Vagina (tissue), 2 donors: Measurements from ENCODE around the gene PSIP1. TPM values are rescaled to one million over a fixed set of nuclear protein-coding genes. Genes with fewer than 3 reads are reported as not detected.
"Not testable (repeated sequence)": the region's sequence is repeated elsewhere in the genome, so short reads cannot be mapped to it uniquely, and the experiment has no call there.

ENCODE experiments used
- DNase-seq, 2 donors: peaks; one replicate each; pipeline ENCODE4 v3.0.0-alpha.2; 2017; ENCODE audit errors: extremely low spot score in 2 of 2
- H3K27ac ChIP-seq: fragments of 200-600 bp; sonication (generic); one replicate; pipeline ENCODE4 v1.5.1; 2019
- H3K27me3 ChIP-seq: fragments of 200-600 bp; sonication (generic); one replicate; pipeline ENCODE4 v1.5.1; 2019
- H3K36me3 ChIP-seq, 2 donors: fragments of 200-600 bp; sonication (generic); one replicate each; pipeline ENCODE4 v1.5.1; 2017 to 2019
- H3K4me1 ChIP-seq: fragments of 200-600 bp; sonication (generic); one replicate; pipeline ENCODE4 v1.5.1; 2019
- H3K4me3 ChIP-seq, 2 donors: fragments of 200-600 bp; sonication (generic); 1 replicate in 1 of 2; 2 replicates in 1 of 2; pipeline ENCODE4 v1.5.1; 2016 to 2019
- H3K9me3 ChIP-seq: fragments of 200-600 bp; sonication (generic); one replicate; pipeline ENCODE4 v1.5.1; 2019
- POLR2A ChIP-seq, 2 donors: fragments of 450-650 bp; IDR thresholded peaks; one replicate each; pipeline ENCODE4 v1.6.1; 2017; ENCODE audit warnings: antibody characterized with exemption in 2 of 2, mild to moderate bottlenecking in 2 of 2, moderate library complexity in 2 of 2
- POLR2AphosphoS5 ChIP-seq, 2 donors: sonication (generic); formaldehyde crosslinking; IDR thresholded peaks; one replicate each; pipeline ENCODE4 v1.9.0; 2017; ENCODE audit warnings: antibody characterized with exemption in 2 of 2, mild to moderate bottlenecking in 2 of 2, low read depth in 1 of 2; ENCODE audit not compliant: insufficient read depth in 1 of 2
- intact Hi-C: fragments of 100-400 bp; cut with DNase I; formaldehyde crosslinking; loops from one replicate; pipeline ENCODE4 v1.15.1; 2023
- total RNA-seq: library from RNA; depleted of rRNA; stranded (reverse); fragments of >200 nt; gene quantifications from one replicate; pipeline ENCODE4 v1.2.3, GENCODE V29; 2016
- TF ChIP-seq, protein P1 (sequence below), 3 experiments: fragments of 450-650 bp in 2 of 3; fragments of 200-600 bp in 1 of 3; sonication (generic) in 1 of 3; IDR thresholded peaks; one replicate each; pipeline ENCODE4 v1.5.1; 2017 to 2019; ENCODE audit warnings: antibody characterized with exemption in 3 of 3, mild to moderate bottlenecking in 2 of 3, moderate library complexity in 2 of 3

PSIP1 gene
- total RNA-seq, 1 donor from 2014 or later: 63.8 TPM

GRCh38 chr9:15543047-15543813, 32.5 kb upstream of the PSIP1 start:
- Histone ChIP-seq H3K27me3 (no peaks in the 10 kb centered on the region), H3K4me1 (no peaks in the 10 kb centered on the region), H3K4me3 (no peak overlapping the region), H3K27ac (no peak overlapping the region), H3K36me3 (no peaks in the 10 kb centered on the region), H3K9me3 (no peaks in the 10 kb centered on the region)
- intact Hi-C loops: no loop called here
- no peak for TF ChIP-seq POLR2AphosphoS5 (IDR thresholded peaks at IDR 0.05; ENCODE audit: insufficient read depth in 1 of 2, low read depth in 1 of 2)
- TF ChIP-seq, protein P1, sequence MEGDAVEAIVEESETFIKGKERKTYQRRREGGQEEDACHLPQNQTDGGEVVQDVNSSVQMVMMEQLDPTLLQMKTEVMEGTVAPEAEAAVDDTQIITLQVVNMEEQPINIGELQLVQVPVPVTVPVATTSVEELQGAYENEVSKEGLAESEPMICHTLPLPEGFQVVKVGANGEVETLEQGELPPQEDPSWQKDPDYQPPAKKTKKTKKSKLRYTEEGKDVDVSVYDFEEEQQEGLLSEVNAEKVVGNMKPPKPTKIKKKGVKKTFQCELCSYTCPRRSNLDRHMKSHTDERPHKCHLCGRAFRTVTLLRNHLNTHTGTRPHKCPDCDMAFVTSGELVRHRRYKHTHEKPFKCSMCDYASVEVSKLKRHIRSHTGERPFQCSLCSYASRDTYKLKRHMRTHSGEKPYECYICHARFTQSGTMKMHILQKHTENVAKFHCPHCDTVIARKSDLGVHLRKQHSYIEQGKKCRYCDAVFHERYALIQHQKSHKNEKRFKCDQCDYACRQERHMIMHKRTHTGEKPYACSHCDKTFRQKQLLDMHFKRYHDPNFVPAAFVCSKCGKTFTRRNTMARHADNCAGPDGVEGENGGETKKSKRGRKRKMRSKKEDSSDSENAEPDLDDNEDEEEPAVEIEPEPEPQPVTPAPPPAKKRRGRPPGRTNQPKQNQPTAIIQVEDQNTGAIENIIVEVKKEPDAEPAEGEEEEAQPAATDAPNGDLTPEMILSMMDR (IDR thresholded peaks at IDR 0.05): no peak
- TF ChIP-seq POLR2A (IDR thresholded peaks at IDR 0.05): no peak
- no peak for DNase-seq

DNA sequence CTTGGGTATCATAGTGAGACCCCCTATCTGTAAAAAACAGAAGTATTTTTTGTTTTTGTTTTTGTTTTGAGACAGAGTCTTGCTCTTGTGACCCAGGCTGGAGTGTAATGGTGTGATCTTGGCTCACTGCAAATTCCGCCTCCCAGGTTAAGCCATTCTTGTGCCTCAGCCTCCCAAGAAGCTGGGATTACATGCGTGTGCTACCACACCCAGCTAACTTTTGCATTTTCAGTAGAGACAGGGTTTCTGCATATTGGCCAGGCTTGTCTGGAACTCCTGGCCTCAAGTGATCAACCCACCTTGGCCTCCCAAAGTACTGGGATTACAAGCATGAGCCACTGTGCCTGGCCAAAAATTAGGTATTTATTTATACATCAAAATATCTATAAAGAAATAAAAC, 31.9 kb upstream of the PSIP1 start:
- H3K4me1 ChIP-seq: no peaks in the 10 kb centered on the region
- TF ChIP-seq POLR2A (IDR thresholded peaks at IDR 0.05) (no peak), POLR2AphosphoS5 (IDR thresholded peaks at IDR 0.05; ENCODE audit: insufficient read depth in 1 of 2, low read depth in 1 of 2) (no peak)
- TF ChIP-seq, protein P1 (IDR thresholded peaks at IDR 0.05): no peak
- DNase-seq: no peak
- no peaks in the 10 kb centered on the region for H3K9me3 ChIP-seq
- no peak overlapping the region for H3K4me3 ChIP-seq
- no peaks in the 10 kb centered on the region for H3K36me3 ChIP-seq
- no peaks in the 10 kb centered on the region for H3K27me3 ChIP-seq
- no peak overlapping the region for H3K27ac ChIP-seq
- intact Hi-C loops: no loop called here

- no peaks in the 10 kb centered on the region for H3K27me3 ChIP-seq
- H3K36me3 ChIP-seq: no peaks in the 10 kb centered on the region
- no peaks in the 10 kb centered on the region for H3K4me1 ChIP-seq
- no peak overlapping the region for H3K4me3 ChIP-seq
- intact Hi-C loops: no loop called here
- H3K9me3 ChIP-seq: no peaks in the 10 kb centered on the region
- no peak for DNase-seq
- no peak overlapping the region for H3K27ac ChIP-seq
- TF ChIP-seq, protein P1 (IDR thresholded peaks at IDR 0.05): no peak
- no peak for TF ChIP-seq POLR2AphosphoS5 (IDR thresholded peaks at IDR 0.05; ENCODE audit: insufficient read depth in 1 of 2, low read depth in 1 of 2)
- TF ChIP-seq POLR2A (IDR thresholded peaks at IDR 0.05): no peak
Observed at GRCh38 chr9:15541872-15542271, 31.1 kb upstream of the PSIP1 start.

- Histone ChIP-seq H3K9me3 (no peaks in the 10 kb centered on the region), H3K27ac (no peak overlapping the region), H3K4me1 (no peaks in the 10 kb centered on the region), H3K27me3 (no peaks in the 10 kb centered on the region), H3K4me3 (no peak overlapping the region), H3K36me3 (no peaks in the 10 kb centered on the region)
- intact Hi-C loops: no loop called here
- TF ChIP-seq, protein P1 (IDR thresholded peaks at IDR 0.05): no peak
- TF ChIP-seq POLR2AphosphoS5 (IDR thresholded peaks at IDR 0.05; ENCODE audit: insufficient read depth in 1 of 2, low read depth in 1 of 2) (no peak), POLR2A (IDR thresholded peaks at IDR 0.05) (no peak)
- DNase-seq: no peak
Observed at GRCh38 chr9:15531380-15531779, 20.6 kb upstream of the PSIP1 start.

DNA sequence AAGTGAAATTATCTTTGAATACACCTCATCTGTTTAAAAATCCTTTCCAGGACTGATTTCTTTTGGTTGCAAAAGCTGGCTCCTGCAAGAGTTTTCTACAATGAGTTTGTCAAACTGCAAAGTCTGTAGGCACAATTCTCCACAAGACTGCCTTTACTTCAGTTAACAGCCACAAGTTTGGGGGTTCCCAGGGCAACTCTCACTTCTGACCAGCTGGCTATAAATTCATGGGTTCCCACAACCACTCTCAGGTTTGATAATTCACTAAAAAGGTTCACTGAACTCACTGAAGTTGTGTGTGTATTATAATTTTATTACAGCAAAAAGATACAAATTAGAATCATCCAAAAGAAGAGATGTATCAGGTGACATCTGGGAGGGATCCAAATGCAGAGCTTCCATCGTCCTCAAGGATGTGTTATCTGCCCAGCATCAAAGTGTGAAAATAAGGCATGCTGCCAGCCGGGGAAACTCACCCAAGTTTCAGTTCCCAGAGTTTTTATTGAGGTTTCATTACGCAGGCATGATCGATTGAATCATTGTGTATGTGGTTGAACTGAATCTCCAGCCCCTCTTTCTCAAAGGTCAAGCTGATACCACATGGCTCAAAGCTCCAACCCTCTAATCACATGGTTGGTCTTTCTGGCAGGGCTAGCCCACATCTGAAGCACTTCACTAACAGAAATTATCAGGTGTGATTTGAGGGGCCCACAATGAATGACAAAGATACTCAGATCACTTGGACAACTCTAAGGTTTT, 19.0 kb upstream of the PSIP1 start:
- Histone ChIP-seq H3K27me3 (no peaks in the 10 kb centered on the region), H3K4me3 (no peak overlapping the region), H3K36me3 (no peaks in the 10 kb centered on the region), H3K9me3 (no peaks in the 10 kb centered on the region), H3K27ac (no peak overlapping the region), H3K4me1 (no peaks in the 10 kb centered on the region)
- TF ChIP-seq, protein P1 (IDR thresholded peaks at IDR 0.05): no peak
- TF ChIP-seq POLR2AphosphoS5 (IDR thresholded peaks at IDR 0.05; ENCODE audit: insufficient read depth in 1 of 2, low read depth in 1 of 2) (no peak), POLR2A (IDR thresholded peaks at IDR 0.05) (no peak)
- no peak for DNase-seq
- intact Hi-C loops: no loop called here

GRCh38 chr9:15527035-15527434, 16.3 kb upstream of the PSIP1 start:
- H3K9me3 ChIP-seq, H3K4me1 ChIP-seq, H3K36me3 ChIP-seq, intact Hi-C loops, DNase-seq, H3K27me3 ChIP-seq, H3K27ac ChIP-seq, H3K4me3 ChIP-seq: not testable (repeated sequence)
